A673 (cell line): ENCODE results near the gene DDX54.

Experiments used
- CTCF ChIP-seq: fragments of 300-800, 200-600 bp; sonication (generic); conservative IDR thresholded peaks from 2 replicates; pipeline ENCODE4 v1.5.1; 2017; ENCODE audit warnings: low read depth, mild to moderate bottlenecking, antibody characterized with exemption, low read length, moderate library complexity, mixed read lengths
- EZH2 ChIP-seq: fragments of 200-600 bp; sonication (generic); IDR thresholded peaks from 2 replicates; pipeline ENCODE4 v1.6.1; 2017; ENCODE audit warnings: borderline replicate concordance, low read depth, mild to moderate bottlenecking, mixed read lengths, antibody characterized with exemption, low read length; ENCODE audit not compliant: poor library complexity, severe bottlenecking

GRCh38 chr12:113169697-113170096 lies 15.6 kb downstream of the DDX54 start:
- TF ChIP-seq CTCF (no peak), EZH2 (no peak)
